K562 (cell line): ENCODE measurements around the gene FBXO4. TPM values are rescaled to one million over a fixed set of nuclear protein-coding genes. Genes with fewer than 3 reads are reported as not detected.
A peak's percentile ranks its signal among the peaks of the same experiment; 100 is the strongest.

Experiments
- ARNT ChIP-seq, 2 experiments: fragments of 450-650 bp; IDR thresholded peaks; 2 replicates each; pipeline ENCODE4 v1.6.1; 2016; ENCODE audit warnings: mild to moderate bottlenecking in 1 of 2
- C11orf30 ChIP-seq: fragments of 450-650 bp; IDR thresholded peaks from 2 replicates; pipeline ENCODE4 v1.6.1; 2016; ENCODE audit warnings: low read depth, mild to moderate bottlenecking
- FUS ChIP-seq: fragments of 200-400 bp; formaldehyde crosslinking; optimal IDR thresholded peaks from 2 replicates; pipeline ENCODE3; 2017; ENCODE audit warnings: low read depth, low read length
- GTF2A2 ChIP-seq: IDR thresholded peaks from 2 replicates; pipeline ENCODE4 v1.6.1; 2016; ENCODE audit warnings: mild to moderate bottlenecking, missing genetic modification characterization, missing compliant biosample characterization
- HIVEP1 ChIP-seq: fragments of 250-450 bp; sonication (Bioruptor Pico); IDR thresholded peaks from 2 replicates; pipeline ENCODE4 v1.4.0; 2020; ENCODE audit warnings: mild to moderate bottlenecking
- HSF4 ChIP-seq: fragments of 250-450 bp; sonication (Bioruptor Pico); IDR thresholded peaks from 2 replicates; pipeline ENCODE4 v2.1.2; 2022; ENCODE audit warnings: mild to moderate bottlenecking, moderate library complexity, borderline replicate concordance
- KAT7 ChIP-seq: sonication (generic); formaldehyde crosslinking; IDR thresholded peaks from 2 replicates; pipeline ENCODE4 v1.8.0; 2022; ENCODE audit warnings: missing genetic modification reagents, mild to moderate bottlenecking, borderline replicate concordance
- MAFF ChIP-seq: IDR thresholded peaks from 2 replicates; pipeline ENCODE4 v1.6.1; 2012; ENCODE audit warnings: low read length, improper control_type of control experiment
- NCOR1 ChIP-seq: fragments of 450-650 bp; IDR thresholded peaks from 2 replicates; pipeline ENCODE4 v1.6.1; 2016; ENCODE audit warnings: mild to moderate bottlenecking, moderate library complexity
- NFIX ChIP-seq: fragments of 250-450 bp; sonication (Bioruptor Pico); IDR thresholded peaks from 2 replicates; pipeline ENCODE4 v1.4.0; 2020; ENCODE audit warnings: low read depth, mild to moderate bottlenecking, moderate library complexity
- PHTF2 ChIP-seq: fragments of 250-450 bp; sonication (Bioruptor Pico); IDR thresholded peaks from 2 replicates; pipeline ENCODE4 v1.5.0; 2021; ENCODE audit warnings: mild to moderate bottlenecking
- SRF ChIP-seq, 2 experiments: fragments of 250-450, 450-650 bp in 1 of 2; sonication (Bioruptor Pico) in 1 of 2; sonication (generic) in 1 of 2; formaldehyde crosslinking; IDR thresholded peaks; 2 replicates each; pipeline versions ENCODE4 v1.5.0 to v1.5.1; 2020 to 2022; ENCODE audit warnings: mild to moderate bottlenecking in 1 of 2, missing genetic modification reagents in 1 of 2
- TSC22D4 ChIP-seq: fragments of 450-650 bp; IDR thresholded peaks from 2 replicates; pipeline ENCODE4 v1.6.1; 2016; ENCODE audit warnings: missing genetic modification characterization, missing biosample characterization, control low read depth
- VEZF1 ChIP-seq: fragments of 200-800 bp; sonication (Bioruptor generic); IDR thresholded peaks from 2 replicates; pipeline ENCODE4 v1.6.1; 2017; ENCODE audit warnings: missing genetic modification characterization, missing compliant biosample characterization
- ZNF197 ChIP-seq: fragments of 200-800 bp; sonication (Bioruptor generic); IDR thresholded peaks from 2 replicates; pipeline ENCODE4 v1.6.1; 2016; ENCODE audit warnings: low read depth, missing genetic modification characterization, missing compliant biosample characterization
- ZNF589 ChIP-seq: fragments of 200-800 bp; sonication (Bioruptor generic); IDR thresholded peaks from 2 replicates; pipeline ENCODE4 v1.6.1; 2016; ENCODE audit warnings: low read depth, missing genetic modification characterization, missing compliant biosample characterization
- ZNF780A ChIP-seq: fragments of 250-450 bp; sonication (Bioruptor Pico); IDR thresholded peaks from 2 replicates; pipeline ENCODE4 v1.5.0; 2021; ENCODE audit warnings: mild to moderate bottlenecking
- polyA plus RNA-seq, 8 experiments: library from polyadenylated mRNA; depleted of rRNA in 4 of 8; stranded (reverse) in 5 of 8; unstranded in 3 of 8; fragments of >200 nt; fragmentation: Nextera tagmentation in 2 of 8; fragmentation: Illumina TruSeq in 1 of 8; extraction: Ambion mirVana in 2 of 8; extraction: Trizol in 1 of 8; gene quantifications; 2 replicates each; pipeline versions ENCODE4 v1.2.1 to v1.2.3, GENCODE V29; 2011 to 2014; ENCODE audit warnings: inconsistent platforms in 1 of 8, missing spikeins in 1 of 8
- total RNA-seq, 7 experiments: library from RNA; depleted of rRNA in 6 of 7; stranded (reverse); fragments of >200 nt in 6 of 7; fragmentation: Illumina TruSeq in 2 of 7; extraction: Trizol in 2 of 7; gene quantifications; 2 replicates each; pipeline versions ENCODE4 v1.2.1 to v1.2.3, GENCODE V29; 2011 to 2021; ENCODE audit warnings: low replicate concordance in 1 of 7
- TF ChIP-seq, protein P1 (sequence below): fragments of 450-650 bp; IDR thresholded peaks from 2 replicates; pipeline ENCODE4 v1.6.1; 2016; ENCODE audit warnings: antibody characterized with exemption
- TF ChIP-seq, protein P2 (sequence below): sonication (generic); formaldehyde crosslinking; IDR thresholded peaks from 2 replicates; pipeline ENCODE4 v1.8.1; 2023; ENCODE audit warnings: mild to moderate bottlenecking, missing genetic modification reagents, moderate library complexity
- TF ChIP-seq, protein P3 (sequence below): fragments of 450-650 bp; formaldehyde crosslinking; IDR thresholded peaks from 2 replicates; pipeline ENCODE4 v1.4.0; 2020; ENCODE audit warnings: mild to moderate bottlenecking

FBXO4 gene
- total and polyA plus RNA-seq, 9 of the 15 experiments (the other 6 are each of a cell fraction or from before 2014, with no cell fraction given): 5.9 to 33.4 (median 19.6) TPM

GRCh38 chr5:41903892-41904799, 20.9 kb upstream of the FBXO4 start, which contains the start of gene RIMOC1 (continued):
- TF ChIP-seq NFIX (peak; percentile 38; the same call in 1 of the 2 replicates), KAT7 (CRISPR knock-in tag) (0 out of 2 replicates have a peak, but pooled peaks have one; percentile 64), SRF (CRISPR knock-in tag; IDR thresholded peaks at IDR 0.05) (peak; percentile 83 to 98), GTF2A2 (0 out of 2 replicates have a peak, but pooled peaks have one; percentile 30), MAFF (no peak), VEZF1 (CRISPR knock-in tag) (peak; percentile 95), TSC22D4 (tag) (no peak), ZNF589 (CRISPR knock-in tag) (no peak; the same call in 1 of the 2 replicates), HIVEP1 (CRISPR knock-in tag) (0 out of 2 replicates have a peak, but pooled peaks have one; percentile 66), ARNT (IDR thresholded peaks at IDR 0.05) (peak in 1 of 2 experiments; percentile 83; a peak in 3 of 4 replicates), HSF4 (CRISPR knock-in tag) (0 out of 2 replicates have a peak, but pooled peaks have one; percentile 50), NCOR1 (peak; percentile 69), PHTF2 (CRISPR knock-in tag) (no peak), FUS (no peak), ZNF780A (no peak), C11orf30 (peak; percentile 100), ZNF197 (CRISPR knock-in tag) (no peak)
- TF ChIP-seq, protein P1, sequence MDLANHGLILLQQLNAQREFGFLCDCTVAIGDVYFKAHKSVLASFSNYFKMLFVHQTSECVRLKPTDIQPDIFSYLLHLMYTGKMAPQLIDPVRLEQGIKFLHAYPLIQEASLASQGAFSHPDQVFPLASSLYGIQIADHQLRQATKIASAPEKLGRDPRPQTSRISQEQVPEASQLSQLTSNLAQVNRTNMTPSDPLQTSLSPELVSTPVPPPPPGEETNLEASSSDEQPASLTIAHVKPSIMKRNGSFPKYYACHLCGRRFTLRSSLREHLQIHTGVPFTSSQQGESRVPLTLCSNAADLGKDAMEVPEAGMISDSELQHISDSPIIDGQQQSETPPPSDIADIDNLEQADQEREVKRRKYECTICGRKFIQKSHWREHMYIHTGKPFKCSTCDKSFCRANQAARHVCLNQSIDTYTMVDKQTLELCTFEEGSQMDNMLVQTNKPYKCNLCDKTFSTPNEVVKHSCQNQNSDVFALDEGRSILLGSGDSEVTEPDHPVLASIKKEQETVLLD: peak; percentile 45; the same call in 1 of the 2 replicates
- TF ChIP-seq, protein P2, sequence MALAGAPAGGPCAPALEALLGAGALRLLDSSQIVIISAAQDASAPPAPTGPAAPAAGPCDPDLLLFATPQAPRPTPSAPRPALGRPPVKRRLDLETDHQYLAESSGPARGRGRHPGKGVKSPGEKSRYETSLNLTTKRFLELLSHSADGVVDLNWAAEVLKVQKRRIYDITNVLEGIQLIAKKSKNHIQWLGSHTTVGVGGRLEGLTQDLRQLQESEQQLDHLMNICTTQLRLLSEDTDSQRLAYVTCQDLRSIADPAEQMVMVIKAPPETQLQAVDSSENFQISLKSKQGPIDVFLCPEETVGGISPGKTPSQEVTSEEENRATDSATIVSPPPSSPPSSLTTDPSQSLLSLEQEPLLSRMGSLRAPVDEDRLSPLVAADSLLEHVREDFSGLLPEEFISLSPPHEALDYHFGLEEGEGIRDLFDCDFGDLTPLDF (CRISPR knock-in tag): peak; percentile 57; the same call in 1 of the 2 replicates
- TF ChIP-seq, protein P3, sequence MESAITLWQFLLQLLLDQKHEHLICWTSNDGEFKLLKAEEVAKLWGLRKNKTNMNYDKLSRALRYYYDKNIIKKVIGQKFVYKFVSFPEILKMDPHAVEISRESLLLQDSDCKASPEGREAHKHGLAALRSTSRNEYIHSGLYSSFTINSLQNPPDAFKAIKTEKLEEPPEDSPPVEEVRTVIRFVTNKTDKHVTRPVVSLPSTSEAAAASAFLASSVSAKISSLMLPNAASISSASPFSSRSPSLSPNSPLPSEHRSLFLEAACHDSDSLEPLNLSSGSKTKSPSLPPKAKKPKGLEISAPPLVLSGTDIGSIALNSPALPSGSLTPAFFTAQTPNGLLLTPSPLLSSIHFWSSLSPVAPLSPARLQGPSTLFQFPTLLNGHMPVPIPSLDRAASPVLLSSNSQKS: no peak
